AG04449 (cell line): ENCODE results near the gene LAMP1.
"Not testable (repeated sequence)": the region's sequence is repeated elsewhere in the genome, so short reads cannot be mapped to it uniquely, and the experiment has no call there.

ENCODE experiments used
- CTCF ChIA-PET: fragments of 350-600 bp; formaldehyde crosslinking; extraction: SDS; loops from one replicate; lab custom pipeline; 2021; ENCODE audit warnings: antibody characterized with exemption; lab: Yijun Ruan, JAX
- POLR2A ChIA-PET: fragments of 400-600, 350-600 bp; formaldehyde crosslinking; extraction: SDS; loops from one replicate; lab custom pipeline; 2020; ENCODE audit warnings: antibody characterized with exemption, inconsistent platforms; lab: Yijun Ruan, JAX
- DNase-seq: peaks from one replicate; pipeline ENCODE4 v3.0.0-alpha.2; 2010; ENCODE audit warnings: low read depth, low spot score
- H3K4me3 ChIP-seq: 2 replicates; pipeline ENCODE4 v1.5.1; 2011; ENCODE audit warnings: low read depth, mild to moderate bottlenecking, control low read depth, low read length
- TF ChIP-seq, protein P1 (sequence below): IDR thresholded peaks from one replicate; pipeline ENCODE4 v1.5.1; 2011; ENCODE audit warnings: mild to moderate bottlenecking, moderate library complexity, low read length, control low read depth, inconsistent platforms; ENCODE audit not compliant: insufficient read depth; ENCODE audit errors: missing control alignments

LAMP1 gene

DNA sequence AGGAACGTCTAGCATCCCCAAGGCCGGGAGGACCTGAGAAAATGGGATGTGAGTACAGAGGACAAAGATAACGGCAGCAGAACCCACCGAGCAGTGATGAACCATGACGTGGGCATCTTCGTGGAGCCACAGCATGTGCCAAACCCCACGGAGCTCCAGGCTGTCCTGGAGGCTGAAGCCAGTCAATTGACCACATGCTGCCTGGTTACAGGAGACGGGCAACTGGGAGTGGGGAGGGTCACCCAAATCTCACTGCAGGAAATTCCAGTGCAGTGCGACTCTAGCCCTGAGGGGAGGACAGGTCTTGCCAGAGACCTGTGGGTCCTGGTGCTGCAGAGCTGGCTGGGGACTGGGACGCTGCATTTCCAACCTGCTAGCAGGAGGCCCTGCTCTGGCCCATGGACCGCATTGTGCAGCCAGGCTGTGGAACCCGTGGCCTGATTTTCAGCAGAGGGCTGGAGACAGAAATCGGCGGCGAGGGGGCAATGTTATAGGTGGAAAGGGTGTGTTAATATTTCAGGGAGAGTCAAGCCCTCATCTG is 70.1 kb downstream of the LAMP1 start:
- ChIA-PET CTCF (no interaction called here), POLR2A (interaction anchor here (0.6 kb wide), 1 partner anchor 34 kb away, joined by 5 read pairs; no protein-coding TSS in a partner anchor)
- DNase-seq: no peak
- no peak overlapping the region for H3K4me3 ChIP-seq
- TF ChIP-seq, protein P1, sequence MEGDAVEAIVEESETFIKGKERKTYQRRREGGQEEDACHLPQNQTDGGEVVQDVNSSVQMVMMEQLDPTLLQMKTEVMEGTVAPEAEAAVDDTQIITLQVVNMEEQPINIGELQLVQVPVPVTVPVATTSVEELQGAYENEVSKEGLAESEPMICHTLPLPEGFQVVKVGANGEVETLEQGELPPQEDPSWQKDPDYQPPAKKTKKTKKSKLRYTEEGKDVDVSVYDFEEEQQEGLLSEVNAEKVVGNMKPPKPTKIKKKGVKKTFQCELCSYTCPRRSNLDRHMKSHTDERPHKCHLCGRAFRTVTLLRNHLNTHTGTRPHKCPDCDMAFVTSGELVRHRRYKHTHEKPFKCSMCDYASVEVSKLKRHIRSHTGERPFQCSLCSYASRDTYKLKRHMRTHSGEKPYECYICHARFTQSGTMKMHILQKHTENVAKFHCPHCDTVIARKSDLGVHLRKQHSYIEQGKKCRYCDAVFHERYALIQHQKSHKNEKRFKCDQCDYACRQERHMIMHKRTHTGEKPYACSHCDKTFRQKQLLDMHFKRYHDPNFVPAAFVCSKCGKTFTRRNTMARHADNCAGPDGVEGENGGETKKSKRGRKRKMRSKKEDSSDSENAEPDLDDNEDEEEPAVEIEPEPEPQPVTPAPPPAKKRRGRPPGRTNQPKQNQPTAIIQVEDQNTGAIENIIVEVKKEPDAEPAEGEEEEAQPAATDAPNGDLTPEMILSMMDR: no peak

DNA sequence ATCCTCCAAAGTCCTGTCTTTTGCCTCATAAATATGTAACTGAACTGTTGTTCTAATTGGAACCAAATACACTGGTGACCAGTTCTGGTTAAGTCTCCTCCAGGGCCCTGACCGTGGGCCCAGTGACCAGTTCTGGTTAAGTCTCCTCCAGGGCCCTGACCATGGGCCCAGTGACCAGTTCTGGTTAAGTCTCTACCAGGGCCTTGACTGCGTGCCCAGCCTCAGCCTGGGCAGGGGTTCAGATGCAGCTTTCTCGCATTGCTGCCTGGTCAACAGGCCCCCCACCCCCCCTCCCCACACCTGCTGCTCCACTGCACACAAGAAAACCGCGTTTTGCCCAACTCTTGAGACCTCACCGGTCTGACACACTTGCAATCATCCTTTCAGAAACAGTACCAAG is 70.7 kb downstream of the LAMP1 start:
- ChIA-PET POLR2A (no interaction called here), CTCF (no interaction called here)
- TF ChIP-seq, protein P1: no peak
- no peak for DNase-seq
- no peak overlapping the region for H3K4me3 ChIP-seq

DNA sequence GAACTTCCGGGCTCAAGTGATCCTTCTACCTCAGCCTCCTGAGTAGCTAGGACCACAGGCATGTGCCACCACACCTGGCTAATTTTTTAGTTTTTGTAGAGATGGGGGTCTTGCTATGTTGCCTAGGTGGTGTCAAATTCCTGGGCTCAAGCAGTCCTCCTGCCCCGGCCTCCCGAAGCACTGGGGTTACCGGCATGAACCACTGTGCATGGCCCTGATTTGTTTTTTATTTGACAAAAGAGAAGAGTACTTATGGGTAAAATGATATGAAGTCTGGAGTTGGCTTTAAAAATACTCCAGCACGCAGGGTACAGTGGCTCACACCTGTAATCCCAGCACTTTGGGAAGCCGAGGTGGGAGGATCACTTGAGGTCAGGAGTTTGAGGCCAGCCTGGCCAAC is 71.3 kb downstream of the LAMP1 start:
- POLR2A ChIA-PET, CTCF ChIA-PET, DNase-seq, H3K4me3 ChIP-seq: not testable (repeated sequence)

DNA sequence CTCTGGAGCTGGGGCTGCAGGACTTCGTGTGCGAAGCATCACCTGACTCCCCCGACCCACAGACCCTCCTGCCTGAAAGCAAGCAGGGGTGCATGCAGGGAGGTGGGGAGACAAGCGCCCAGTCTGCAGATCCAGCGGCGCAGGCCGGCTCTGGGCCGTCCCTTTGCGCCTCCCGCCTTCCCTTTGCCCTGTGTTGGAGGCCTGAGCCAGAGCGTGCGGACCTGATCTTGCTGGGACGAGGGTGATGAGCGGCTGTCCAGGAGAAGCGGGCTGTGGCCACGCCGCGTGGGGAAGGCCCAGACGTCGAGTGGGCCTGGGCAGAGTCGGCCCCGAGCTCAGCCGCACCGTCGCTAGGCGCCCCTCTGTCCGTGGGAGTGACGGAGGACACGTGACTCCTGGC is 72.2 kb downstream of the LAMP1 start:
- H3K4me3 ChIP-seq: no peak overlapping the region
- no peak for DNase-seq
- ChIA-PET POLR2A (no interaction called here), CTCF (interaction anchor here (0.9 kb wide), 1 partner anchor 9 kb away, joined by 3 read pairs; no protein-coding TSS in a partner anchor)
- TF ChIP-seq, protein P1: no peak

DNA sequence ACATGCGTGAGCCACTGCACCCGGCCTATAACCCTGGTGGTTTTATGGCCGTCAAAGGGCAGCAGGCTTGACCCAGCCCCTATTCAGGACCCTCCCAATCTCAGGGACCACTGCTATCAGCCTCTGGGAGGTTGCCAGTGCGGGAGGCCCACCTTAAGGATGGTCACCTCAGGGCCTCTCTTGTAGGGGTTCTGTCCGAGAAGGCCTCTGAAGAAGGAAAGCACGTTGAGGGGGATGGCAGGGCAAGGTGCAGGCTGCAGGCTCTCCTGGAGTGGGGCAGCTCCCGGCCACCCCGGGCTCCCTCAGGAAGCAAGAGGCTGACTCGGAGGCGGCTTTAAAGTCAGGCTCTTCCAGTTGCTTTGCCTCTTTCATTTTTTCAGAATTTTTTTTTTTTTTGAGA is 72.8 kb downstream of the LAMP1 start:
- ChIA-PET CTCF (interaction anchor here (0.9 kb wide), 1 partner anchor 10 kb away, joined by 3 read pairs; no protein-coding TSS in a partner anchor), POLR2A (no interaction called here)
- no peak for DNase-seq
- TF ChIP-seq, protein P1: no peak
- no peak overlapping the region for H3K4me3 ChIP-seq

DNA sequence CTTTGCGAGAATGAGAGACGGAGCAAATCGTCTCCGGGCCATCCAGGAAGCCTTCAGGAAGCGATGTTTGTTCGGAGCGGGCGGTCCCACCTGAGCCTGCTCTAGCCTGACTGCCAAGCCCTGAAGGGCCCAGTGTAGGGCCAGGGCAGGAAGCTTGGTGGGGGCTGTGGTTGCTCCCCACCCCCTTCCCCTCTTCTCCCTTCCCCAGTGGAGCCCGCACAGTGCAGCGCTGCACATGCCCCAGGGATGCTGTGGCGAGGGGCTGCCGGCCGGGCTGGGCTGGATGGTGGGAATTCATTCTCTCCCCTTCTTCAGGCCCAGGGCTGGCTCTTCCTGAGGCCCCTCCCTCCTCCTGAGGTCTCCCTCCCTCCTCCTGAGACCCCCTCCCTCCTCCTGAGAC is 74.0 kb downstream of the LAMP1 start:
- ChIA-PET POLR2A (no interaction called here), CTCF (no interaction called here)
- no peak overlapping the region for H3K4me3 ChIP-seq
- TF ChIP-seq, protein P1: no peak
- DNase-seq: no peak

DNA sequence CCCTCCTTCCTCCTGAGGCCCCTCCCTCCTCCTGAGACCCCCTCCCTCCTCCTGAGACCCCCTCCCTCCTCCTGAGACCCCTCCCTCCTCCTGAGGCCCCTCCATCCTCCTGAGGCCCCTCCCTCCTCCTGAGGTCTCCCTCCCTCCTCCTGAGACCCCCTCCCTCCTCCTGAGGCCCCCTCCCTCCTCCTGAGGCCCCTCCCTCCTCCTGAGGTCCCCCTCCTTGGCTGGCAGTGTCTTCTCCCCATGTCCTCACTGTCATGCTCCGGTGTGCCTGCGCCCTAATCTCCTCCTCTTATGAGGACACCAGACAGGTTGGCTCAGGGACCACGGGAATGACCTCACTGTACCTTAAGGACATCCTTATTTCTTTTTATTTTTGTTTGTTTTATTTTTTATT is 74.7 kb downstream of the LAMP1 start:
- H3K4me3 ChIP-seq, CTCF ChIA-PET, POLR2A ChIA-PET, DNase-seq: not testable (repeated sequence)
